Sigmoid colon (tissue), 7 donors: ENCODE measurements around the gene CNIH3. TPM values are rescaled to one million over a fixed set of nuclear protein-coding genes. Genes with fewer than 3 reads are reported as not detected.

Source experiments
- DNase-seq: peaks from one replicate; pipeline ENCODE4 v3.0.0-alpha.2; 2019
- H3K27ac ChIP-seq, 4 donors: fragments of 200-600 bp; sonication (generic); one replicate each; pipeline ENCODE4 v1.5.1; 2016 to 2019; ENCODE audit warnings: mild to moderate bottlenecking in 1 of 4
- H3K27me3 ChIP-seq, 3 donors: fragments of 200-600 bp; sonication (generic); one replicate each; pipeline ENCODE4 v1.5.1; 2019; ENCODE audit warnings: mild to moderate bottlenecking in 1 of 3
- H3K36me3 ChIP-seq, 4 donors: fragments of 200-600 bp; sonication (generic); one replicate each; pipeline ENCODE4 v1.5.1; 2016 to 2019
- H3K4me1 ChIP-seq, 4 donors: fragments of 200-600 bp; sonication (generic); one replicate each; pipeline ENCODE4 v1.5.1; 2017 to 2019
- H3K4me3 ChIP-seq, 4 donors: fragments of 200-600 bp; sonication (generic); one replicate each; pipeline ENCODE4 v1.5.1; 2017 to 2019; ENCODE audit warnings: mild to moderate bottlenecking in 2 of 4, moderate library complexity in 1 of 4
- H3K9me3 ChIP-seq, 4 donors: fragments of 200-600 bp in 3 of 4; sonication (generic) in 3 of 4; one replicate each; pipeline versions ENCODE4 v1.5.1 to v1.6.1; 2013 to 2019
- CTCF ChIP-seq, 4 experiments: fragments of 450-650 bp in 3 of 4; fragments of 200-600 bp in 1 of 4; IDR thresholded peaks; one replicate each; pipeline ENCODE4 v1.5.1; 2016 to 2019; ENCODE audit warnings: antibody characterized with exemption in 4 of 4, mild to moderate bottlenecking in 3 of 4, moderate library complexity in 2 of 4
- EP300 ChIP-seq, 4 donors: sonication (generic); formaldehyde crosslinking; IDR thresholded peaks; one replicate each; pipeline ENCODE4 v1.6.1; 2017; ENCODE audit warnings: antibody characterized with exemption in 4 of 4
- POLR2A ChIP-seq, 2 donors: fragments of 450-650 bp; IDR thresholded peaks; one replicate each; pipeline ENCODE4 v1.6.1; 2016; ENCODE audit warnings: antibody characterized with exemption in 2 of 2, mild to moderate bottlenecking in 2 of 2, moderate library complexity in 2 of 2
- POLR2AphosphoS5 ChIP-seq, 4 donors: sonication (generic); formaldehyde crosslinking; IDR thresholded peaks; one replicate each; pipeline ENCODE4 v1.6.1; 2017; ENCODE audit warnings: antibody characterized with exemption in 4 of 4
- WGBS, 2 donors: extraction: QIAGEN DNeasy Blood & Tissue Kit; methylation state at CpG; one replicate each; pipeline ENCODE4 v1.1.7; 2013; 5-methylcytosine and 5-hydroxymethylcytosine counted together
- intact Hi-C: fragments of 100-400 bp; cut with DNase I; formaldehyde crosslinking; loops from one replicate; pipeline ENCODE4 v1.15.1; 2023
- polyA plus RNA-seq, 3 donors: library from polyadenylated mRNA; stranded (reverse); fragments of 200-250 nt; gene quantifications; one replicate each; pipeline ENCODE4 v1.2.3, GENCODE V29; 2013
- total RNA-seq, 4 donors: library from RNA; depleted of rRNA; stranded (reverse); fragments of >200 nt; gene quantifications; one replicate each; pipeline ENCODE4 v1.1.0, GENCODE V29; 2016
- donor health status: healthy with polysubstance abuse.
- donor health status: Bipolar disorder and iron deficiency.
- donor health status: healthy.

The CNIH3 gene
- total and polyA plus RNA-seq, 7 donors, result 0.60 to 2.8 (median 1.4) TPM

GRCh38 chr1:224668984-224669383, 52.9 kb downstream of the CNIH3 start:
- TF ChIP-seq EP300 (IDR thresholded peaks at IDR 0.05), result no peak
- H3K4me1 ChIP-seq, result no peaks in the 10 kb centered on the region
- no peak overlapping the region for H3K4me3 ChIP-seq
- H3K27ac ChIP-seq, result no peak overlapping the region
- 15 to 63% methylated on average over 3 of the region's 3 CpGs for WGBS, 2 donors
- H3K9me3 ChIP-seq, result no peaks in the 10 kb centered on the region
- intact Hi-C loops, result no loop called here
- no peaks in the 10 kb centered on the region for H3K36me3 ChIP-seq
- no peak for DNase-seq
- H3K27me3 ChIP-seq, result no peaks in the 10 kb centered on the region

- Histone ChIP-seq H3K36me3 (no peaks in the 10 kb centered on the region), H3K4me3 (no peak overlapping the region), H3K27ac (no peak overlapping the region), H3K4me1 (no peaks in the 10 kb centered on the region), H3K9me3 (no peaks in the 10 kb centered on the region), H3K27me3 (no peaks in the 10 kb centered on the region)
- TF ChIP-seq EP300 (IDR thresholded peaks at IDR 0.05) (no peak), POLR2A (IDR thresholded peaks at IDR 0.05) (no peak), POLR2AphosphoS5 (IDR thresholded peaks at IDR 0.05) (no peak), CTCF (IDR thresholded peaks at IDR 0.05) (no peak)
- intact Hi-C loops, result no loop called here
- WGBS, 2 donors, result 29 to 84% methylated on average over 3 of the region's 3 CpGs
- no peak for DNase-seq
These were observed 53.3 kb downstream of the CNIH3 start for GRCh38 chr1:224669403-224669802.

- no peaks in the 10 kb centered on the region for H3K4me1 ChIP-seq
- no peak overlapping the region for H3K27ac ChIP-seq
- no peak for DNase-seq
- no peaks in the 10 kb centered on the region for H3K27me3 ChIP-seq
- H3K9me3 ChIP-seq, result no peaks in the 10 kb centered on the region
- TF ChIP-seq POLR2A (IDR thresholded peaks at IDR 0.05) (no peak), CTCF (IDR thresholded peaks at IDR 0.05) (no peak), EP300 (IDR thresholded peaks at IDR 0.05) (no peak), POLR2AphosphoS5 (IDR thresholded peaks at IDR 0.05) (no peak)
- intact Hi-C loops, result no loop called here
- no peaks in the 10 kb centered on the region for H3K36me3 ChIP-seq
- no peak overlapping the region for H3K4me3 ChIP-seq
- WGBS, 2 donors, result 78 to 88% methylated on average over 1 of the region's 1 CpG
These were observed 54.4 kb downstream of the CNIH3 start for GRCh38 chr1:224670506-224670905.

- intact Hi-C loops, result no loop called here
- DNase-seq, result no peak
- WGBS, 2 donors, result 68 to 79% methylated on average over 1 of the region's 1 CpG
- Histone ChIP-seq H3K36me3 (no peaks in the 10 kb centered on the region), H3K4me3 (no peak overlapping the region), H3K27me3 (no peaks in the 10 kb centered on the region), H3K9me3 (no peaks in the 10 kb centered on the region), H3K4me1 (no peaks in the 10 kb centered on the region), H3K27ac (no peak overlapping the region)
- TF ChIP-seq EP300 (IDR thresholded peaks at IDR 0.05) (no peak), POLR2A (IDR thresholded peaks at IDR 0.05) (no peak), POLR2AphosphoS5 (IDR thresholded peaks at IDR 0.05) (no peak), CTCF (IDR thresholded peaks at IDR 0.05) (no peak)
These were observed 55.0 kb downstream of the CNIH3 start for GRCh38 chr1:224671076-224671475.

- Histone ChIP-seq H3K4me3 (no peak overlapping the region), H3K27me3 (no peaks in the 10 kb centered on the region), H3K4me1 (no peaks in the 10 kb centered on the region), H3K36me3 (no peaks in the 10 kb centered on the region), H3K27ac (no peak overlapping the region), H3K9me3 (no peaks in the 10 kb centered on the region)
- 77 to 85% methylated on average over 4 of the region's 4 CpGs for WGBS, 2 donors
- DNase-seq, result no peak
- intact Hi-C loops, result no loop called here
- TF ChIP-seq POLR2AphosphoS5 (IDR thresholded peaks at IDR 0.05) (no peak), CTCF (IDR thresholded peaks at IDR 0.05) (no peak), EP300 (IDR thresholded peaks at IDR 0.05) (no peak), POLR2A (IDR thresholded peaks at IDR 0.05) (no peak)
These were observed 57.0 kb downstream of the CNIH3 start for GRCh38 chr1:224673141-224673540.
